CD4-positive, alpha-beta memory T cell (primary cell): Measurements from ENCODE around the gene LRRC8C. TPM values are rescaled to one million over a fixed set of nuclear protein-coding genes. Genes with fewer than 3 reads are reported as not detected.

Experiments
- CTCF ChIA-PET: fragments of 350-600 bp; sonication (Branson Sonifier 250); formaldehyde crosslinking; loops from one replicate; lab custom pipeline; 2021; ENCODE audit warnings: inconsistent platforms; ENCODE audit not compliant: partially characterized antibody; lab: Charles Lee
- POLR2A ChIA-PET: fragments of 350-600 bp; sonication (Branson Sonifier 250); formaldehyde crosslinking; loops from one replicate; lab custom pipeline; 2021; ENCODE audit not compliant: partially characterized antibody; lab: Charles Lee
- DNase-seq, 5 donors: peaks; one replicate each; pipeline versions ENCODE4 v3.0.0 to v3.0.0-alpha.2; 2020 to 2022; ENCODE audit warnings: mixed read lengths in 1 of 5
- H3K27ac ChIP-seq: one replicate; pipeline ENCODE4 v1.7.0; 2013; ENCODE audit warnings: low read depth, low read length
- H3K27me3 ChIP-seq: 2 replicates; pipeline ENCODE4 v1.7.0; 2013; ENCODE audit warnings: mild to moderate bottlenecking, low read length, moderate library complexity; ENCODE audit not compliant: insufficient read depth
- H3K36me3 ChIP-seq: 2 replicates; pipeline ENCODE4 v1.7.0; 2013; ENCODE audit warnings: mild to moderate bottlenecking, low read length, moderate library complexity; ENCODE audit not compliant: insufficient read depth
- H3K4me1 ChIP-seq: 2 replicates; pipeline ENCODE4 v1.7.0; 2013; ENCODE audit warnings: mild to moderate bottlenecking, low read length, moderate library complexity; ENCODE audit not compliant: insufficient read depth
- H3K4me3 ChIP-seq, 2 donors: one replicate each; pipeline ENCODE4 v1.7.0; 2013; ENCODE audit warnings: low read length in 2 of 2, mild to moderate bottlenecking in 1 of 2
- H3K9me3 ChIP-seq, 2 donors: one replicate each; pipeline ENCODE4 v1.7.0; 2013; ENCODE audit warnings: low read length in 2 of 2, control low read depth in 1 of 2; ENCODE audit not compliant: control insufficient read depth in 1 of 2
- H3K27ac Mint-ChIP-seq, 7 donors: one replicate each; pipeline ENCODE4 v1.8.0; 2020 to 2021; ENCODE audit warnings: mixed read lengths in 7 of 7, mild to moderate bottlenecking in 6 of 7, inconsistent platforms in 3 of 7, moderate library complexity in 3 of 7
- H3K27me3 Mint-ChIP-seq, 2 donors: one replicate each; pipeline ENCODE4 v1.8.0; 2020 to 2021; ENCODE audit warnings: mixed read lengths in 2 of 2
- H3K36me3 Mint-ChIP-seq, 2 donors: one replicate each; pipeline ENCODE4 v1.8.0; 2020 to 2021; ENCODE audit warnings: mixed read lengths in 2 of 2, inconsistent platforms in 1 of 2, mild to moderate bottlenecking in 1 of 2
- H3K4me1 Mint-ChIP-seq, 4 donors: one replicate each; pipeline ENCODE4 v1.8.0; 2020 to 2021; ENCODE audit warnings: mixed read lengths in 4 of 4, mild to moderate bottlenecking in 1 of 4
- H3K4me3 Mint-ChIP-seq, 8 donors: one replicate each; pipeline ENCODE4 v1.8.0; 2020 to 2021; ENCODE audit warnings: mixed read lengths in 8 of 8, mild to moderate bottlenecking in 7 of 8, moderate library complexity in 6 of 8, inconsistent platforms in 3 of 8
- H3K9me3 Mint-ChIP-seq, 8 donors: one replicate each; pipeline ENCODE4 v1.8.0; 2020 to 2021; ENCODE audit warnings: mixed read lengths in 8 of 8, mild to moderate bottlenecking in 5 of 8, inconsistent platforms in 3 of 8, moderate library complexity in 1 of 8
- intact Hi-C: fragments of 100-400 bp; cut with micrococcal nuclease; formaldehyde crosslinking; loops from one replicate; pipeline ENCODE4 v1.15.1; 2023
- polyA plus RNA-seq, 2 donors: library from polyadenylated mRNA; unstranded; fragments of 300-500 nt; fragmentation: Illumina TruSeq; gene quantifications; one replicate each; pipeline ENCODE4 v1.2.3, GENCODE V29; 2021
- total RNA-seq, 2 experiments: library from RNA; stranded (reverse); gene quantifications; one replicate each; pipeline ENCODE4 v1.2.3, GENCODE V29; 2021

The LRRC8C gene
- total and polyA plus RNA-seq, 4 experiments from 2014 or later, result 21.2 to 57.1 (median 43.4) TPM

- Histone ChIP-seq H3K4me3 (no peak overlapping the region), H3K36me3 (no peaks in the 10 kb centered on the region), H3K27ac (no peak overlapping the region), H3K27me3 (no peaks in the 10 kb centered on the region), H3K4me1 (peaks cover 67% of the 10 kb centered on the region), H3K9me3 (no peaks in the 10 kb centered on the region)
- H3K4me1 Mint-ChIP-seq, result peaks cover 50 to 72% (median 62%) of the 10 kb centered on the region in 4 donors
- H3K4me3 Mint-ChIP-seq, result peak overlapping the region in 2 of 8 donors; percentile 25 to 54
- ChIA-PET POLR2A (interaction anchor here (2.5 to 12.3 kb wide), 2 partner anchors 56 to 121 kb away, joined by 7 to 215 read pairs; partner anchors contain the start of gene LRRC8C), CTCF (interaction anchor here (0.5 to 17.6 kb wide), 5 partner anchors 14 to 152 kb away, joined by 3 to 629 read pairs (median 3); partner anchors contain the start of gene LRRC8C)
- H3K27me3 Mint-ChIP-seq, result no peaks in the 10 kb centered on the region
- DNase-seq, result peak in 1 of 5 donors; percentile 6
- peak overlapping the region in 6 of 7 donors; percentile 59 to 93 (median 83) for H3K27ac Mint-ChIP-seq
- peaks cover 0 to 8% (median 1%) of the 10 kb centered on the region in 8 donors for H3K9me3 Mint-ChIP-seq
- H3K36me3 Mint-ChIP-seq, result no peaks in the 10 kb centered on the region
- intact Hi-C loops, result no loop called here
Measured at GRCh38 chr1:89754518-89754917, 121.6 kb downstream of the LRRC8C start.

- peak overlapping the region; percentile 1 for H3K27ac ChIP-seq
- H3K27me3 ChIP-seq, result no peaks in the 10 kb centered on the region
- peaks cover 76% of the 10 kb centered on the region for H3K4me1 ChIP-seq
- H3K4me1 Mint-ChIP-seq, result peaks cover 55 to 81% (median 68%) of the 10 kb centered on the region in 4 donors
- peak overlapping the region; percentile 76 to 92 (median 90) for H3K27ac Mint-ChIP-seq
- no peaks in the 10 kb centered on the region for H3K27me3 Mint-ChIP-seq
- peak overlapping the region in 1 of 8 donors; percentile 26 for H3K4me3 Mint-ChIP-seq
- H3K9me3 ChIP-seq, result no peaks in the 10 kb centered on the region
- H3K9me3 Mint-ChIP-seq, result peaks cover 0 to 8% (median 1%) of the 10 kb centered on the region in 8 donors
- no peak for DNase-seq
- no peak overlapping the region for H3K4me3 ChIP-seq
- ChIA-PET POLR2A (interaction anchor here (0.9 to 12.3 kb wide), 4 partner anchors 16 to 122 kb away, joined by 3 to 215 read pairs (median 5); partner anchors contain the start of gene LRRC8C), CTCF (interaction anchor here (1.2 to 17.6 kb wide), 4 partner anchors 35 to 153 kb away, joined by 3 to 629 read pairs (median 147); partner anchors contain the start of gene LRRC8C)
- H3K36me3 Mint-ChIP-seq, result no peaks in the 10 kb centered on the region
- H3K36me3 ChIP-seq, result no peaks in the 10 kb centered on the region
- intact Hi-C loops, result no loop called here
Measured at GRCh38 chr1:89755591-89755990, 122.7 kb downstream of the LRRC8C start.

DNA sequence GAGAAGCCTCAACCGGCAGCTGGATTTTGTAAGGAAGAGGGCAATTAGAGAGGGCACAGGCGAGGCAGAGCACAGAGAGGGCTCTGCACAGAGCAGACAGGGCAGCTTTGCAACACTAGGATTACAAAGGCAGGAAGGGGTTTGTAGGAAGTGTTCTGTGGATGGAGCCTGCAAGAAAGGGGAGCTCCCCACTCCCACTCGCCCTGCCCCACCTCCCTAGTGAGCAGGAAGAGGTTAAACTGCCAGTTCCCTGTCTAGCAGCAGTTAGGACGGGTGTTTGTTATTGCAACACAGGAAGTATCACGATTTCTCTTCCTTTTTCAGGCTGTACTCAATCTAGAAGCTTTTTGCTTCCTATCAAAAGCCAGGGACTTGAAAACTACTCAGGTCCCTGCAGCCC is 124.6 kb downstream of the LRRC8C start:
- Mint-ChIP-seq H3K36me3 (no peaks in the 10 kb centered on the region), H3K27ac (peak overlapping the region; percentile 79 to 97 (median 92)), H3K4me1 (peaks cover 64 to 92% (median 78%) of the 10 kb centered on the region in 4 donors), H3K4me3 (peak overlapping the region; percentile 78 to 90 (median 85)), H3K9me3 (peaks cover 0 to 8% (median 1%) of the 10 kb centered on the region in 8 donors), H3K27me3 (no peaks in the 10 kb centered on the region)
- POLR2A ChIA-PET, result interaction anchor here (0.6 to 12.3 kb wide), 13 partner anchors 14 to 156 kb away, joined by 3 to 215 read pairs (median 5); partner anchors contain the start of gene LRRC8C
- H3K9me3 ChIP-seq, result no peaks in the 10 kb centered on the region
- CTCF ChIA-PET, result interaction anchor here (0.7 to 17.6 kb wide), 7 partner anchors 12 to 273 kb away, joined by 3 to 629 read pairs (median 10); partner anchors contain the start of gene LRRC8C
- DNase-seq, result peak; percentile 30 to 57 (median 42)
- H3K4me1 ChIP-seq, result peaks cover 92% of the 10 kb centered on the region
- intact Hi-C loops, result no loop called here
- peak overlapping the region; percentile 56 for H3K27ac ChIP-seq
- H3K4me3 ChIP-seq, result peak overlapping the region; percentile 31 to 38
- H3K27me3 ChIP-seq, result no peaks in the 10 kb centered on the region
- H3K36me3 ChIP-seq, result no peaks in the 10 kb centered on the region

GRCh38 chr1:89758156-89758555 is 125.2 kb downstream of the LRRC8C start:
- ChIA-PET CTCF (interaction anchor here (0.6 to 17.6 kb wide), 8 partner anchors 38 to 274 kb away, joined by 3 to 629 read pairs (median 8); partner anchors contain the start of gene LRRC8C), POLR2A (interaction anchor here (0.7 to 12.3 kb wide), 15 partner anchors 19 to 156 kb away, joined by 3 to 215 read pairs (median 5); partner anchors contain the start of gene LRRC8C)
- H3K36me3 Mint-ChIP-seq, result peaks cover 0 to 3% of the 10 kb centered on the region in 2 donors
- intact Hi-C loops, result no loop called here
- Histone ChIP-seq H3K4me3 (peak overlapping the region; percentile 31 to 38), H3K27me3 (no peaks in the 10 kb centered on the region), H3K4me1 (peaks cover 91% of the 10 kb centered on the region), H3K9me3 (no peaks in the 10 kb centered on the region), H3K36me3 (no peaks in the 10 kb centered on the region), H3K27ac (peak overlapping the region; percentile 56)
- H3K9me3 Mint-ChIP-seq, result peaks cover 0 to 3% (median 0%) of the 10 kb centered on the region in 8 donors
- H3K4me1 Mint-ChIP-seq, result peaks cover 64 to 92% (median 78%) of the 10 kb centered on the region in 4 donors
- H3K27ac Mint-ChIP-seq, result peak overlapping the region; percentile 79 to 94 (median 90)
- no peaks in the 10 kb centered on the region for H3K27me3 Mint-ChIP-seq
- DNase-seq, result no peak
- peak overlapping the region; percentile 66 to 90 (median 85) for H3K4me3 Mint-ChIP-seq

GRCh38 chr1:89759036-89759435 is 126.1 kb downstream of the LRRC8C start:
- peak overlapping the region in 4 of 8 donors; percentile 9 to 42 (median 28) for H3K4me3 Mint-ChIP-seq
- peaks cover 66 to 92% (median 79%) of the 10 kb centered on the region in 4 donors for H3K4me1 Mint-ChIP-seq
- intact Hi-C loops, result no loop called here
- DNase-seq, result no peak
- peaks cover 93% of the 10 kb centered on the region for H3K4me1 ChIP-seq
- H3K9me3 Mint-ChIP-seq, result peaks cover 0 to 3% (median 0%) of the 10 kb centered on the region in 8 donors
- peak overlapping the region; percentile 56 for H3K27ac ChIP-seq
- H3K4me3 ChIP-seq, result no peak overlapping the region
- H3K36me3 ChIP-seq, result no peaks in the 10 kb centered on the region
- H3K27ac Mint-ChIP-seq, result peak overlapping the region; percentile 79 to 94 (median 90)
- H3K9me3 ChIP-seq, result no peaks in the 10 kb centered on the region
- CTCF ChIA-PET, result interaction anchor here (1.0 to 17.6 kb wide), 8 partner anchors 39 to 275 kb away, joined by 3 to 629 read pairs (median 8); partner anchors contain the start of gene LRRC8C
- POLR2A ChIA-PET, result interaction anchor here (1.0 to 12.3 kb wide), 10 partner anchors 20 to 149 kb away, joined by 3 to 215 read pairs (median 7); partner anchors contain the start of gene LRRC8C
- H3K27me3 ChIP-seq, result no peaks in the 10 kb centered on the region
- H3K36me3 Mint-ChIP-seq, result peaks cover 0 to 3% of the 10 kb centered on the region in 2 donors
- H3K27me3 Mint-ChIP-seq, result no peaks in the 10 kb centered on the region

- peak overlapping the region in 3 of 7 donors; percentile 27 to 80 (median 78) for H3K27ac Mint-ChIP-seq
- H3K4me1 ChIP-seq, result peaks cover 78% of the 10 kb centered on the region
- POLR2A ChIA-PET, result interaction anchor here (6.2 to 12.3 kb wide), 2 partner anchors 127 to 151 kb away, joined by 90 to 215 read pairs; partner anchors contain the start of gene LRRC8C
Measured at GRCh38 chr1:89760496-89760895, 127.6 kb downstream of the LRRC8C start.

More at GRCh38 chr1:89760496-89760895, 127.6 kb downstream of the LRRC8C start:
- no peaks in the 10 kb centered on the region for H3K9me3 ChIP-seq
- no peaks in the 10 kb centered on the region for H3K36me3 ChIP-seq
- no peaks in the 10 kb centered on the region for H3K27me3 Mint-ChIP-seq
- H3K4me3 Mint-ChIP-seq, result peak overlapping the region in 1 of 8 donors; percentile 12
- intact Hi-C loops, result loop anchor here (5.0 kb wide), 1 partner anchor 63 kb away; no protein-coding TSS in a partner anchor
- no peaks in the 10 kb centered on the region for H3K9me3 Mint-ChIP-seq
- DNase-seq, result no peak
- H3K4me3 ChIP-seq, result no peak overlapping the region
- no peaks in the 10 kb centered on the region for H3K27me3 ChIP-seq
- peaks cover 0 to 3% of the 10 kb centered on the region in 2 donors for H3K36me3 Mint-ChIP-seq
- H3K27ac ChIP-seq, result no peak overlapping the region
- CTCF ChIA-PET, result interaction anchor here (0.6 to 17.6 kb wide), 5 partner anchors 131 to 769 kb away, joined by 3 to 629 read pairs (median 115); partner anchors contain the start of gene LRRC8C
- H3K4me1 Mint-ChIP-seq, result peaks cover 52 to 80% (median 66%) of the 10 kb centered on the region in 4 donors
